ENCODE results near the gene LHB.
"Not testable (repeated sequence)": the region's sequence is repeated elsewhere in the genome, so short reads cannot be mapped to it uniquely, and the experiment has no call there.

LHB gene

GRCh38 chr19:49017041-49017665 lies at the start of gene LHB:
TSS of gene LHB (minus strand) at chr19:49017091. CDS start at chr19:49017081, 10 bp downstream.
- no peak for DNase-seq

- DNase-seq, result no peak
Measured at GRCh38 chr19:49065905-49066512, 49.1 kb upstream of the LHB start.

DNA sequence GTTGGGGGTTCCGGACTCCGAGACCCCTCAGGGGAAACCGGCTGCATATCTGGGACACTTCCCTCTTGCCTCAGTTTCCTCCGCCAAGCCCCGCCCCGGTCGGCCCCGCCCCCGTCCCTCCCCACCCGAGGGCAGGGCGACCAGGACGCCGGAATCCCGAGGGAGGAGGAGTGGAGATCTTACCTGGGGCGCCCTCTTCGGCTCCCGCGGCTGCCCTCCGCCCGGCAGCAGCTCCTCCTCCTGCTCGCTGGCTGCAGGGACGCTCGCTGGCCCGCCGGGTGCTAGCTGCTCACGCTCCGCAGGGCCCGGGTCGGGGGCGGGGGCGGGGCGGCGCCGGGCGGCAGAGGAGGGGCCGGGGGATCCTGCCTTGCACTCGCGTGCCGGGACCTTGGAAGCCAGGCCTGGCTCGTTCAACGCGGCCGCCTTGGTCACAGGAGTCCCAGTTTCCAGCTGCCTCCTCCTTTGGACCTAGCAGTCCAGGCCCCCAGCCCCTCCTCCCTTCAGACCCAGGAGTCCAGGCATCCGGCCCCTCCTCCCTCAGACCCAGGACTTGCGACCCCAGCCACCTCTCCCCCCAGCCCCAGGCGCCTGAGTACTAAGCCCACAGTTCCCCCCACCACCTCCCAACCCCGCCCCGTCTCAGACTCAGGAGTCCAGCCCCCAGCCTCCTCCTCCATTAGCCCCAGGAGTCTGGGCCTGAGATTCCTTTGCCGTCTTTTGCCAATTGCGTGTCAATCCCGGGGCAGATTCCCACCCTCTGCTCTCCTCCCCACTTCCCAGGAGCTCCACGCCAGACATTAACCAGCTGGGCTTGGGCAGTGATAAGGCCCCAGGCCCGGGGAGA lies 48.1 kb upstream of the LHB start, which contains the start of gene NTF4:
TSS of gene NTF4 (minus strand) at position 51 of the 844 bp plus-strand sequence. CDS start 2,821 bp downstream, outside the sequence.
- no peak for DNase-seq

DNA sequence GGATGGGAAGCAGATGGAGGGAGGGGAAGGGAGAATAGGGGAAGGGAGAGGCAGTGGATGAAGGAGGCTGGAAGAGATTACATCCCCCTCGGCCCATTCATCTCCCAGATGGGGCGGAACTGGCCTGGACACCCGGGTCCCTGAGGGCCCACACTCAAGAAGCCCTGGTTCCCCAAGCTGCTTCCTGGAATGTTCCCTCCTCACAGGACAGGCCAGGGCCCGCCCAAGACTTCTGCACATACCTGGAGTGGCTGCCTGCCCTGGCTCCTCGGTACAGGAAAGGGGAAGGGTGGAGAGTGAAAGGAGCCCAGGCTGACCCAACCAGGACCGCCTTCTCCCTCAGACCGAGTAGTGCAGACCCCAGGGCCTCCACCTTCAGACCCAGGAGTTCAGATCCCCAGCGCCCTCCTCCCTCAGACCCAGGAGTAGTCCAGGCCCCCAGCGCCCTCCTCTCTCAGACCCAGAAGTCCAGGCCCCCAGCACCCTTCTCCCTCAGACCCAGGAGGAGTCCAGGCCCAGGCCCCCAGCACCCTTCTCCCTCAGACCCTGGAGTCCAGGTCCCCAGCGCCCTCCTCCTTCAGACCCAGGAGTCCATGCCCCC lies 47.2 kb upstream of the LHB start:
- DNase-seq, result no peak

- DNase-seq, result no peak
Measured at GRCh38 chr19:49061445-49061844, 44.6 kb upstream of the LHB start.

- no peak for DNase-seq
Measured at GRCh38 chr19:49061000-49061399, 44.1 kb upstream of the LHB start.

GRCh38 chr19:49059053-49059452 lies 42.2 kb upstream of the LHB start:
- no peak for DNase-seq

DNA sequence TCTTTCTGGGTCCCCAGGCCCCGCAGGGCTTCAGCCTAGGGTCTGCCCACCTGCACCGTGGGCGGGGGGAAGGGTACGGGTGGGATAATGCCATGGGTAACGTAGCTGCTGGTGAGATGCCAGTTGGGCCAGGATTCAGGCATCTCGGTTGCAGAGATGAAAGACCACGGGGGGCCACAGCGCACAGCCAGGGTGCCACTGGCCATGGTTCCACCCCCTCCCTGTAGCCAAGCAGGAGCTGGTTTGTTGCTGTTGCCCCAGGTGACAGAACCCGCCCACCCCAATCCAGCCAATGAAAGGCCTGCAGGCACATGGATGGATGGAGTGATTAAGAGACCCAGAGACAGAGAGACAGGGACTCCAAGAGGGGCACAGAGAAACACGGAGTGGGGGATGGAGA lies 41.7 kb upstream of the LHB start:
- DNase-seq, result no peak

GRCh38 chr19:49057636-49058234 lies 40.8 kb upstream of the LHB start, which contains the start of gene CGB7:
TSS of gene CGB7 (minus strand) at chr19:49057749. CDS start at chr19:49055375, 2,374 bp downstream.
- peak; percentile 5 for DNase-seq

- not testable (repeated sequence) for DNase-seq
Measured at GRCh38 chr19:49056902-49057596, 40.2 kb upstream of the LHB start.

DNA sequence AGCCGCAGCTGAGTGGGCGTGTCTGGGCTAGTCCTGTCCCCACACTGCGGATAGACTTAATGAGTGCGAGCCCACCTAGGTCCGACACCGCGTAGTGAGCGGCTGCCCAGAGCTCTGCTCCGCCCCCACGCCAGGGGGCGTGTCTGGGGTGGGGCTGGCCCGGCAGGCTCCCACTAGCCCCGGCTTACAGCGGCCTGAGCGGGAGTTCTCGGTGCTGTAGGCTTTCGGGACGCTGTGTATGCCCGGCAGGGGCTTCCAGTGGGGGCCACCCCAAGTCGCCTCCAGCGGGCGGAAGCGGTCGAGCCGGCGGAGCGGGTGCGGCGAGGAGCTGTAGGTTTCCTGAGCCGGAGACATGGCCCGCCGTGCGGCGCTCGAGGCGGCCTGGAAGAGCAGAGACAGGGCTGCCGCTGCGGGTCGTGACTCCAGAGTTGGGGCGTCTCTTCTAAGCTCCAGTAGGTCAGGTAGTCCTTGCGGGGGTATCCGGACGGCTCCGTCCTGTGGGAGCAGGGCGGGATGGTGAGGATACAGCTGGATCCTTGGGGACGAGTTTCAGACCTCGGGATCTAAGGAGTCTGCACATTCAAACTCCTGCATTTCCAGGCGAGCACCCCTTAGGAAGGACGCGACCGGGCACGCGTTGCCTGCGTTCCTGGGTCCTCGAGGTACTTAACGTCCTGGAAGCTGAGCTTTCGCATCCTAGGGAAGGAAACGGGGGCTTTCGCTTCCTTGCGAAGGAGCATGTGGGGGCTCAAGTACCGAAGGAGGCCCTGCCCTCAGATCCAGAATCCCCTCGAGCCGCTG lies 39.4 kb upstream of the LHB start:
- DNase-seq, result peak; percentile 10

- DNase-seq, result not testable (repeated sequence)
Measured at GRCh38 chr19:49050376-49051033, 33.6 kb upstream of the LHB start.

DNA sequence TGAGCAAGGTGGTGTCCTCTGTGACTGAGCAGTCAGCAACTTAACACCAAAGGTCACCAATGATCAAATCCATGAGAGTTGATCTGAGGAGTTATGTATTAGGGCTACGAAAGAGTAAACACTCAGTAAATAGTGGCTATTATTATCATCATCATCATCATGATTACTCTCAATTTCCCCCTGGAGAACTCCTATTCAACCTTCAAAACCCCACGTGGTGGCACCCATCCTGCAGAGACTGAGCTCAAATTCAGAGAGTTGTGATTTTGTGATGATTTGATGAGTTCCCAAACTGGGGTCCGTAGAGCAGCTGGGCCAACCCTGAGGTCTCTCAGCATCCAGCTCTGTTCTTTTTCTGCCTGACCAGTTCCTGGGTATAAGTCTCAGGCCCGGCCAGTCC lies 32.9 kb upstream of the LHB start:
- DNase-seq, result not testable (repeated sequence)

GRCh38 chr19:49049011-49049410 lies 32.1 kb upstream of the LHB start, which contains the start of gene CGB8:
TSS of gene CGB8 (minus strand) at chr19:49049111. CDS start at chr19:49048739, 372 bp downstream.
- not testable (repeated sequence) for DNase-seq

GRCh38 chr19:49043548-49043947 lies 26.7 kb upstream of the LHB start, which contains the start of gene CGB5:
TSS of gene CGB5 (plus strand) at chr19:49043848. CDS start at chr19:49044210, 362 bp downstream.
- not testable (repeated sequence) for DNase-seq

DNA sequence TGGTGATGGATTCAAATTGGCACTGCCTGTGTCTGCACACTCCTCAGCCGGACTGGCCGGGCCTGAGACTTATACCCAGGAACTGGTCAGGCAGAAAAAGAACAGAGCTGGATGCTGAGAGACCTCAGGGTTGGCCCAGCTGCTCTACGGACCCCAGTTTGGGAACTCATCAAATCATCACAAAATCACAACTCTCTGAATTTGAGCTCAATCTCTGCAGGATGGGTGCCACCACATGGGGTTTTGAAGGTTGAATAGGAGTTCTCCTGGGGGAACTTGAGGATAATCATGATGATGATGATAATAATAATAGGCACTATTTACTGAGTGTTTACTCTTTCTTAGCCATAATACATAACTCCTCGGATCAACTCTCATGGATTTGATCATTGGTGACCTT lies 25.8 kb upstream of the LHB start:
- DNase-seq, result not testable (repeated sequence)

- DNase-seq, result no peak
Measured at GRCh38 chr19:49042177-49042576, 25.3 kb upstream of the LHB start.

DNA sequence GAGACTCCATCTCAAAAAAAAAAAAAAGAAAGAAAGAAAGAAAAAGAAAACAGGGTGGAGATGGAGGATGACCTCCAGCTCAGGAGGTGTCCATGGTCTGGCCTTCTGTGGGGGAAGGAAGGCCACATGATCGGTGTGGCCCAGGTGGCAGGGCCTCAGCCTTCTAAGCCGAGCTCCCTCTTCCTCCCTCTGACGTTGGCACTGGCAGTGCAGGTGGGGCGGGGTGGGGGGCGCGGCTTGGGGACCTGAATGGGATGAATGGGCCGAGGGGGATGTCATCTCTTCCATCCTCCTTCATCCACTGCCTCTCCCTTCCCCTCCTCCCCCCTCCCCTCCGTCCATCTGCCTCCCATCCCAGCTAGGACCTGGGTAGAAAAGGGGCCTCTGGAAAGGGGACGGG lies 22.8 kb upstream of the LHB start:
- not testable (repeated sequence) for DNase-seq

DNA sequence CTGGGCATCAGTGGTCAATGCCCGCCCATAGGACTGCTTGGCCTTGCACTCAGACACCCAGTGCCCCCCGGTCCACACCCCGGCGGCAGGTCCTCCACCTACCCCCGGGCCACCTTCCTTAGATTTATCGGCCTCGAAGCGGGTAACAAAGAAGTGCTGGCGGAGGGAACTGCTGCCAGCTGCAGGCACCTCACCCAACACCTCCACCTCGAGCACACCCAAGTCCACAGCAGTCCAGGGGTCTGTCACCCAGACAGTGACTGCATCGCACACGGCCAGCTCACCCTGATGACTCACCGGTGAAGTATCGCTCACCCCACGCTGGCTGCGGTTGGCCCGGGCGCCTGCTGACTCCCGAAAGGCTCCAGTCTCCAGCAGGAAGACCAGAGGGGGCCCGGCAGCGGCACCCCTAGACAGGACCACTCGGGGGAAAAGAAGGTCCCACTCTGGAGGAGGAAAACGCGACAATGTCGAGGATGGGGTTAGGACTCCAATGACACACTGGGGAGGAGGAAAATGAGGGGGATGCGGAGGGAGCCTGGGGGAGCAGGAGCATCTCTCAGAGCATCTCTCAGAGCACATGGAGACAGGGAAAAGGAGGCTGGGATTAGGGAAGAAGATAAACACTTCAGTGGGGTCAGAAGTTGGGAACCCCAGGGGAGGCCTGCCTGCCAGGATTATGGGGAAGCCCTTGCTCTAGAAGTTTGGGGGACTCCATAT lies 21.8 kb upstream of the LHB start:
- DNase-seq, result not testable (repeated sequence)

DNA sequence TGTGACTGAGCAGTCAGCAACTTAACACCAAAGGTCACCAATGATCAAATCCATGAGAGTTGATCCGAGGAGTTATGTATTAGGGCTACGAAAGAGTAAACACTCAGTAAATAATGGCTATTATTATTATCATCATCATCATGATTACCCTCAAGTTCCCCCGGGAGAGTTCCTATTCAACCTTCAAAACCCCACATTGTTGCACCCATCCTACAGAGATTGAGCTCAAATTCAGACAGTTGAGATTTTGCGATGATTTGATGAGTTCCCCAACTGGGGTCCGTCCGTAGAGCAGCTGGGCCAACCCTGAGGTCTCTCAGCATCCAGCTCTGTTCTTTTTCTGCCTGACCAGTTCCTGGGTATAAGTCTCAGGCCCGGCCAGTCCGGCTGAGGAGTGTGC lies 21.2 kb upstream of the LHB start:
- not testable (repeated sequence) for DNase-seq
